Measurements from ENCODE around the gene TRAF3.

Gene TRAF3

GRCh38 chr14:102903889-102904512 lies 126.8 kb downstream of the TRAF3 start:
- no peak overlapping the region for H3K4me3 ChIP-seq (ENCODE audit: low read depth, low read length)
- no peak for TF ChIP-seq CTCF (IDR thresholded peaks at IDR 0.05; ENCODE audit: low read depth, low read length)
- peaks cover 12% of the 10 kb centered on the region for H3K36me3 ChIP-seq
- no peaks in the 10 kb centered on the region for H3K27me3 ChIP-seq
- H3K4me1 ChIP-seq, result no peaks in the 10 kb centered on the region
- H3K9me3 ChIP-seq, result no peaks in the 10 kb centered on the region
- no peak for DNase-seq

GRCh38 chr14:102905116-102906108 lies 128.2 kb downstream of the TRAF3 start:
- no peak for DNase-seq
- no peaks in the 10 kb centered on the region for H3K9me3 ChIP-seq
- peaks cover 12% of the 10 kb centered on the region for H3K36me3 ChIP-seq
- TF ChIP-seq CTCF (IDR thresholded peaks at IDR 0.05; ENCODE audit: low read depth, low read length), result no peak
- H3K4me1 ChIP-seq, result no peaks in the 10 kb centered on the region
- H3K4me3 ChIP-seq (ENCODE audit: low read depth, low read length), result no peak overlapping the region
- no peaks in the 10 kb centered on the region for H3K27me3 ChIP-seq

GRCh38 chr14:102906616-102907302 lies 129.5 kb downstream of the TRAF3 start:
- Histone ChIP-seq H3K27me3 (no peaks in the 10 kb centered on the region), H3K36me3 (peaks cover 12% of the 10 kb centered on the region), H3K4me3 (ENCODE audit: low read depth, low read length) (no peak overlapping the region), H3K4me1 (no peaks in the 10 kb centered on the region), H3K9me3 (no peaks in the 10 kb centered on the region)
- TF ChIP-seq CTCF (IDR thresholded peaks at IDR 0.05; ENCODE audit: low read depth, low read length), result no peak
- no peak for DNase-seq

GRCh38 chr14:102907303-102907844 lies 130.1 kb downstream of the TRAF3 start:
- Histone ChIP-seq H3K4me1 (no peaks in the 10 kb centered on the region), H3K36me3 (peaks cover 12% of the 10 kb centered on the region), H3K4me3 (ENCODE audit: low read depth, low read length) (no peak overlapping the region), H3K27me3 (no peaks in the 10 kb centered on the region), H3K9me3 (no peaks in the 10 kb centered on the region)
- no peak for DNase-seq
- TF ChIP-seq CTCF (IDR thresholded peaks at IDR 0.05; ENCODE audit: low read depth, low read length), result no peak

GRCh38 chr14:102907980-102908730 lies 130.9 kb downstream of the TRAF3 start:
- H3K4me1 ChIP-seq, result no peaks in the 10 kb centered on the region
- no peak for TF ChIP-seq CTCF (IDR thresholded peaks at IDR 0.05; ENCODE audit: low read depth, low read length)
- peaks cover 12% of the 10 kb centered on the region for H3K36me3 ChIP-seq
- no peaks in the 10 kb centered on the region for H3K27me3 ChIP-seq
- no peak overlapping the region for H3K4me3 ChIP-seq (ENCODE audit: low read depth, low read length)
- no peaks in the 10 kb centered on the region for H3K9me3 ChIP-seq
- DNase-seq, result no peak

Data from BE2C (cell line).